ENCODE results near the gene SLC43A3. TPM values are rescaled to one million over a fixed set of nuclear protein-coding genes. Genes with fewer than 3 reads are reported as not detected.

Gene SLC43A3
- total and polyA plus RNA-seq, 9 of the 15 experiments (the other 6 are each of a cell fraction or from before 2014, with no cell fraction given), result 63.7 to 281 (median 139) TPM

GRCh38 chr11:57403802-57404147 lies 23.1 kb downstream of the SLC43A3 start:
- POLR2A ChIA-PET, result interaction anchor here (0.8 to 2.8 kb wide), 4 partner anchors 8 to 66 kb away, joined by 3 to 18 read pairs (median 4); partner anchors contain the start of gene P2RX3
- no TSS peak for BruUV-seq (replicated peaks)
- 0 out of 2 replicates have a peak, but pooled peaks have one; percentile 34 for TF ChIP-seq ZNF740 (CRISPR knock-in tag; IDR thresholded peaks at IDR 0.05)
- no peak for TF ChIP-seq ZNF740 (tag; IDR thresholded peaks at IDR 0.05)
- peak; percentile 28 for TF ChIP-seq PRDM10 (IDR thresholded peaks at IDR 0.05; ENCODE audit: partially characterized antibody)
- peak; percentile 13; the same call in 1 of the 2 replicates for TF ChIP-seq ZNF512 (tag; IDR thresholded peaks at IDR 0.05)
- no peak for TF ChIP-seq CAMTA2 (CRISPR knock-in tag; conservative IDR thresholded peaks at IDR 0.05)
- no peak for TF ChIP-seq CREM (IDR thresholded peaks at IDR 0.05; ENCODE audit: low read depth)
- no peak for TF ChIP-seq ZNF165 (CRISPR knock-in tag; IDR thresholded peaks at IDR 0.05; ENCODE audit: borderline replicate concordance)
- peak in 1 of 2 experiments; percentile 66 for TF ChIP-seq NCOA2 (IDR thresholded peaks at IDR 0.05; ENCODE audit: partially characterized antibody in 2 of 2)
- Histone ChIP-seq H2AFZ (ENCODE audit: low read depth, low read length) (no peak overlapping the region), H3K9me1 (ENCODE audit: control insufficient read depth, insufficient read depth, low read length) (no peaks in the 10 kb centered on the region), H3K9me3 (replicated peaks; ENCODE audit: control insufficient read depth, insufficient read depth, low read depth, low read length) (no peaks in the 10 kb centered on the region), H3K9ac (ENCODE audit: insufficient read depth in 1 of 2, low read depth in 2 of 2, low read length in 2 of 2) (no peak overlapping the region), H4K20me1 (replicated peaks; ENCODE audit: control insufficient read depth, insufficient read depth, low read length) (no peaks in the 10 kb centered on the region), H3K27me3 (ENCODE audit: control insufficient read depth in 2 of 2, insufficient read depth in 2 of 2, low read length in 2 of 2) (no peaks in the 10 kb centered on the region; a peak in 1 of 5 replicates), H3K4me3 (no peak overlapping the region), H3K27ac (ENCODE audit: extremely low read depth, low read depth, low read length) (no peak overlapping the region; the same call in 2 of the 3 replicates), H3K36me3 (ENCODE audit: control insufficient read depth, insufficient read depth, low read length) (peaks cover 36% of the 10 kb centered on the region), H3K4me2 (ENCODE audit: insufficient read depth, low read length) (no peak overlapping the region), H3K4me1 (replicated peaks in 1 of 2; ENCODE audit: control insufficient read depth in 2 of 2, insufficient read depth in 2 of 2, low read length in 2 of 2) (peaks cover 11 to 28% of the 10 kb centered on the region in 2 experiments; a peak in 3 of 5 replicates), H3K79me2 (ENCODE audit: control insufficient read depth, insufficient read depth, low read length) (no peaks in the 10 kb centered on the region)
- CTCF ChIA-PET (ENCODE audit: low intra/inter-chr PET ratio), result no interaction called here
- intact Hi-C loops (cut with micrococcal nuclease) (loop anchor here (2.0 kb wide), 2 partner anchors 21 to 45 kb away; no protein-coding TSS in a partner anchor), in situ Hi-C loops (cut with MboI) (no loop called here)
- no peak for FAIRE-seq
- DNase-seq (ENCODE audit: extremely low read depth in 1 of 4, low spot score in 3 of 4), result no peak
- 53% methylated on average over 2 of the region's 2 CpGs for WGBS (ENCODE audit: insufficient coverage, low coverage, missing lambda C conversion rate)
- ATAC-seq, result no peak

Data from K562 (cell line).